Gastroesophageal sphincter (tissue), 4 donors: ENCODE results near the gene RAB3IL1. TPM values are rescaled to one million over a fixed set of nuclear protein-coding genes. Genes with fewer than 3 reads are reported as not detected.

Source experiments
- ATAC-seq: fragments of 150-250 bp; one replicate; pipeline ENCODE4 v1.9.1; 2016; ENCODE audit warnings: mild to moderate bottlenecking, moderate library complexity
- H3K27ac ChIP-seq, 4 donors: fragments of 200-600 bp; sonication (generic) in 3 of 4; 1 replicate in 3 of 4; 2 replicates in 1 of 4; pipeline ENCODE4 v1.5.1; 2016 to 2019
- H3K27me3 ChIP-seq: fragments of 200-600 bp; sonication (generic); one replicate; pipeline ENCODE4 v1.5.1; 2019
- H3K36me3 ChIP-seq, 2 donors: fragments of 200-600 bp; sonication (generic); one replicate each; pipeline ENCODE4 v1.5.1; 2019; ENCODE audit warnings: control low read depth in 1 of 2
- H3K4me1 ChIP-seq, 3 donors: fragments of 200-600 bp; sonication (generic); 1 replicate in 2 of 3; 2 replicates in 1 of 3; pipeline ENCODE4 v1.5.1; 2016 to 2019; ENCODE audit warnings: control low read depth in 2 of 3
- H3K4me3 ChIP-seq, 2 donors: fragments of 200-600 bp; sonication (generic); one replicate each; pipeline ENCODE4 v1.5.1; 2019; ENCODE audit warnings: mild to moderate bottlenecking in 1 of 2, moderate library complexity in 1 of 2
- H3K9me3 ChIP-seq, 3 donors: fragments of 200-600 bp; sonication (generic); one replicate each; pipeline ENCODE4 v1.5.1; 2017 to 2019; ENCODE audit warnings: control low read depth in 2 of 3
- CTCF ChIP-seq, 4 experiments: fragments of 200-600 bp in 2 of 4; fragments of 450-650 bp in 2 of 4; sonication (generic) in 1 of 4; IDR thresholded peaks; one replicate each; pipeline ENCODE4 v1.5.1; 2017 to 2019; ENCODE audit warnings: antibody characterized with exemption in 4 of 4, mild to moderate bottlenecking in 2 of 4, moderate library complexity in 2 of 4
- EP300 ChIP-seq: sonication (generic); formaldehyde crosslinking; IDR thresholded peaks from one replicate; pipeline ENCODE4 v1.6.1; 2017; ENCODE audit warnings: antibody characterized with exemption, mild to moderate bottlenecking
- POLR2A ChIP-seq, 2 donors: fragments of 450-650 bp; IDR thresholded peaks; one replicate each; pipeline ENCODE4 v1.6.1; 2017; ENCODE audit warnings: antibody characterized with exemption in 2 of 2, mild to moderate bottlenecking in 2 of 2, moderate library complexity in 1 of 2
- POLR2AphosphoS5 ChIP-seq: sonication (generic); formaldehyde crosslinking; IDR thresholded peaks from one replicate; pipeline ENCODE4 v1.6.1; 2017; ENCODE audit warnings: antibody characterized with exemption
- WGBS, 2 donors: methylation state at CpG; one replicate each; pipeline ENCODE4 v1.1.5; 2018; ENCODE audit warnings: low coverage in 1 of 2; 5-methylcytosine and 5-hydroxymethylcytosine counted together
- total RNA-seq, 4 donors: library from RNA; depleted of rRNA; stranded (reverse); fragments of >200 nt; gene quantifications; one replicate each; pipeline ENCODE4 v1.1.0, GENCODE V29; 2016

The RAB3IL1 gene
- total RNA-seq, 4 donors from 2014 or later = 11.5 to 22.1 (median 14.7) TPM

DNA sequence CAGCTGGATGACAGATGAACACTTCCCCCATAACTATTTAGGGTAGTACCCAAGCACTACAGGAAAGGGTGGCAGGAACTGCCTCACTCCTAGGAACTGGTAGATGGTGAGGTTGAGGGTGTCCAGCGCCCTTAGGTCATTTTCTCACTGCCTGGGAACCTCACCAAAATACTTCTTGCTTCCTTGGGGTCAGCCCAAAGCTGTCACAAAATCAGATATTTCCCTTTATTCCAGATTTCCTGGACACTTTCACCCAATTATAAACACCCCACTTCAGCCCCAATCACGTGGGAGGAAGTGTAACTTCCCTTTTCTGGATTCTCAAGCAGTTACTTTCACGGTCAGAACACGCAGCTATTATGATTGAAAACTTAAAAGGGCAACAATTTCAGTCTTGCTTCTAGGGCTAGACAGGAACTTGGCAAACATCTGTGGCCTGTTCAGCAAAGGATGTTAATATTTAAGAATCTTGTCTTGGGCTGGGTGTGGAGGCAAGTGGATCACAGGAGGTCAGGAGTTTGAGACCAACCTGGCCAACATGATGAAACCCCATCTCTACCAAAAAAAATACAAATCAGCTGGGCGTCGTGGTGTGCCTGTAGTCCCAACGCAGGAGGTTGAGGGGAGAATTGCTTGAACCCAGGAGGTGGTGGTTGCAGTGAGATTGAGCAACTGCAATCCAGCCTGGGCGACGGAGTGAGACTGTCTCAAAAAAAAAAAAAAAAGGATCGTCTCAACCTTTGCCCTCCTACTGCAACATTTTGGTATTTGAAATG lies 46.1 kb upstream of the RAB3IL1 start:
- Histone ChIP-seq H3K4me3 (peak overlapping the region in 1 of 2 donors; percentile 92), H3K9me3 (no peaks in the 10 kb centered on the region), H3K27ac (peak overlapping the region in 3 of 4 donors; percentile 91 to 99 (median 99)), H3K4me1 (peaks cover 0 to 61% (median 12%) of the 10 kb centered on the region in 3 donors), H3K27me3 (no peaks in the 10 kb centered on the region), H3K36me3 (peaks cover 0 to 53% of the 10 kb centered on the region in 2 donors)
- TF ChIP-seq EP300 (no peak), POLR2A (IDR thresholded peaks at IDR 0.05) (no peak), CTCF (IDR thresholded peaks at IDR 0.05) (no peak), POLR2AphosphoS5 (peak; percentile 8)
- WGBS, 2 donors = 30 to 49% methylated on average over 8 to 9 of the region's 10 CpGs
- ATAC-seq = peak; percentile 4

DNA sequence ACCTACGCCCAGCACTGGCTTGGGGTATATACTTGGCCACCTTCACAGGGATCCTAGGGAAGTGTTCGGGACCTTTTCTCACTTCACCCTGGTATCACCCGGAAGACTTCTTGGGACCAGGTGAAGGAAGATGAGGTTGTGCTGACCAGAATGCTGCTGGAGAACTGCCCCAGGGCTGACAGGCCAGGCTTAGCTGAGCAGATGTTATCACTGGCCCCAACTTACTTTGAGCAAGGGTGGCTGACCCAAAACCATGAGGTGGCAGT lies 45.6 kb upstream of the RAB3IL1 start:
- 100% methylated on average over 1 of the region's 3 CpGs for WGBS, 2 donors
- peaks cover 0 to 56% (median 12%) of the 10 kb centered on the region in 3 donors for H3K4me1 ChIP-seq

GRCh38 chr11:61962213-61963015 lies 45.0 kb upstream of the RAB3IL1 start:
- WGBS, 2 donors = 81% methylated on average over 6 of the region's 12 CpGs; no CpG with 5 or more reads in 1 of the 2 donors
- Histone ChIP-seq H3K36me3 (peaks cover 0 to 60% of the 10 kb centered on the region in 2 donors), H3K27me3 (no peaks in the 10 kb centered on the region), H3K27ac (peak overlapping the region in 3 of 4 donors; percentile 91 to 99 (median 99)), H3K4me1 (peaks cover 0 to 56% (median 12%) of the 10 kb centered on the region in 3 donors), H3K9me3 (no peaks in the 10 kb centered on the region), H3K4me3 (peak overlapping the region in 1 of 2 donors; percentile 92)
- ATAC-seq = no peak
- TF ChIP-seq EP300 (no peak), CTCF (IDR thresholded peaks at IDR 0.05) (no peak), POLR2AphosphoS5 (peak; percentile 47), POLR2A (IDR thresholded peaks at IDR 0.05) (no peak)

More for the DNA sequence above, 45.6 kb upstream of the RAB3IL1 start:
- H3K4me3 ChIP-seq = peak overlapping the region in 1 of 2 donors; percentile 92
- no peak for ATAC-seq
- TF ChIP-seq CTCF (IDR thresholded peaks at IDR 0.05) (no peak), POLR2A (IDR thresholded peaks at IDR 0.05) (peak in 1 of 2 donors; percentile 34)
- H3K27me3 ChIP-seq = no peaks in the 10 kb centered on the region
- H3K27ac ChIP-seq = peak overlapping the region in 3 of 4 donors; percentile 91 to 99 (median 99)
- H3K9me3 ChIP-seq = no peaks in the 10 kb centered on the region
- peaks cover 0 to 57% of the 10 kb centered on the region in 2 donors for H3K36me3 ChIP-seq

- ATAC-seq = peak; percentile 30
- Histone ChIP-seq H3K27me3 (no peaks in the 10 kb centered on the region), H3K4me1 (peaks cover 0 to 56% (median 12%) of the 10 kb centered on the region in 3 donors), H3K4me3 (no peak overlapping the region), H3K36me3 (peaks cover 0 to 68% of the 10 kb centered on the region in 2 donors), H3K27ac (peak overlapping the region in 3 of 4 donors; percentile 91 to 99 (median 99)), H3K9me3 (no peaks in the 10 kb centered on the region)
- TF ChIP-seq POLR2A (IDR thresholded peaks at IDR 0.05) (no peak), EP300 (no peak), POLR2AphosphoS5 (peak; percentile 8)
- 98% methylated on average over 6 of the region's 8 CpGs; no CpG with 5 or more reads in 1 of the 2 donors for WGBS, 2 donors
Measured at GRCh38 chr11:61961570-61962212, 44.3 kb upstream of the RAB3IL1 start.

DNA sequence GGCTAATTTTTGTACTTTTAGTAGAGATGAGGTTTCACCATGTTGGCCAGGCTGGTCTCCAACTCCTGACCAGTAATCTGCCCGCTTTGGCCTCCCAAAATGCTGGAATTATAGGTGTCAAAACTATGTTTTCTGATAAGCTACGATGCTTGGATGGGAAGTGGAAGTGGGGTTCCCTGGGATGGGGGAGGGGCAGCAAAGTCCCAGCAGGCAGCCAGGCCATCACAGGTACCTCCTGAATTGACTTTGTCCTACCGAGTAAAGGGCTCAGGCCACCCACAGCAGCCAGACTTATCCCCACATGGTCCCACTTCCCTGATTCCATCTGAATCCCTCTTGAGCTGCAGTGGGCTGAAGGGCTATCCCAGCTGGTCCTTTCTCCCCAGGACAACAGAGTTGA lies 43.2 kb upstream of the RAB3IL1 start:
- peaks cover 0 to 67% of the 10 kb centered on the region in 2 donors for H3K36me3 ChIP-seq
- peaks cover 0 to 64% (median 15%) of the 10 kb centered on the region in 3 donors for H3K4me1 ChIP-seq
- no CpG with 5 or more reads among the region's 3 CpGs for WGBS, 2 donors

More for the DNA sequence above, 43.2 kb upstream of the RAB3IL1 start:
- TF ChIP-seq CTCF (IDR thresholded peaks at IDR 0.05) (no peak), POLR2A (IDR thresholded peaks at IDR 0.05) (no peak), EP300 (no peak), POLR2AphosphoS5 (no peak)
- Histone ChIP-seq H3K4me3 (no peak overlapping the region), H3K9me3 (no peaks in the 10 kb centered on the region), H3K27ac (peak overlapping the region in 3 of 4 donors; percentile 91 to 99 (median 99)), H3K27me3 (peaks cover 5% of the 10 kb centered on the region)
- ATAC-seq = no peak
